H1 (cell line): ENCODE data around the gene TBCD. TPM values are rescaled to one million over a fixed set of nuclear protein-coding genes. Genes with fewer than 3 reads are reported as not detected.

Source experiments
- BCL11A ChIP-seq, 2 experiments: IDR thresholded peaks; one replicate each; pipeline ENCODE4 v1.6.1; 2011; ENCODE audit warnings: low read depth in 2 of 2, low read length in 2 of 2, mild to moderate bottlenecking in 2 of 2
- FOSL1 ChIP-seq: IDR thresholded peaks from 2 replicates; pipeline ENCODE4 v1.6.1; 2011; ENCODE audit warnings: mild to moderate bottlenecking, low read depth, low read length, moderate library complexity; ENCODE audit not compliant: insufficient read depth
- MAFK ChIP-seq: IDR thresholded peaks from 2 replicates; pipeline ENCODE4 v1.6.1; 2012; ENCODE audit warnings: low read depth, mild to moderate bottlenecking, improper control_type of control experiment, low read length
- SP4 ChIP-seq: IDR thresholded peaks from 2 replicates; pipeline ENCODE4 v1.6.1; 2012; ENCODE audit warnings: low read length, inconsistent platforms
- ZNF274 ChIP-seq: IDR thresholded peaks from 2 replicates; pipeline ENCODE4 v1.7.0; 2012; ENCODE audit warnings: low read length, borderline replicate concordance; ENCODE audit errors: extremely low read depth
- polyA plus RNA-seq, 7 experiments: library from polyadenylated mRNA; depleted of rRNA in 3 of 7; stranded (reverse) in 5 of 7; unstranded in 2 of 7; fragments of >200 nt in 5 of 7; fragments of 200-250 nt in 2 of 7; gene quantifications; 1 replicate in 5 of 7; 2 replicates in 1 of 7; 4 replicates in 1 of 7; pipeline versions ENCODE4 v1.2.1 to v1.2.3, GENCODE V29; 2011 to 2013; ENCODE audit warnings: missing spikeins in 2 of 7, mixed read lengths in 2 of 7
- total RNA-seq: library from RNA; stranded (reverse); fragmentation: NEBNext Ultra II Directional; extraction: Animal tissue kit (Norgen Biotek cat#: 25700); gene quantifications from 2 replicates; pipeline ENCODE4 v1.2.1, GENCODE V29; 2021

Gene TBCD
- total and polyA plus RNA-seq, 2 of the 8 experiments (the other 6 are each of a cell fraction or from before 2014, with no cell fraction given): 118 to 162 TPM

DNA sequence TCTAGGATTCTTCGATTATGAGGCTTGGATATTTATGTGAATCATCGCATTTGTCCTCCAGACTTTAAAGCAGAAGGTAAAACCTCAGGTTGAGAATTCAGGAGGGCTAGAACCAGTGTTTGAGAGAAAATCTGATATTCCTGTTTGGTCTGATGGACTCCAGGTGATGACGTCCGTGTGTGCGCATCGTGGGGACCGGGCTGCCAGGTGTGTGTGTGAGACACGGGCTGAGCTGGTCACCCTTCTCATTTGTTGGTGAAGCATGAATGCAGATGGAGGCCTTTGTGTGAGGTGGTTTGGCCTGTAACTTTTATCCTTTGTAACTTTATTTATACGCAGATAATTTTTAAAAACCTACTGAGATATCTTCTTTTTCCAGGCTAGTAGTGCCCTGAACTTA, 45.2 kb downstream of the TBCD start (continued):
- TF ChIP-seq ZNF274 (no peak), BCL11A (IDR thresholded peaks at IDR 0.05; ENCODE audit: low read depth in 2 of 2, low read length in 2 of 2) (no peak), FOSL1 (no peak), MAFK (no peak), SP4 (no peak)
